ENCODE results near the gene DDAH1.

The DDAH1 gene

GRCh38 chr1:85407746-85408377 is 57.1 kb downstream of the DDAH1 start:
- Histone ChIP-seq H3K9me3 (ENCODE audit: severe bottlenecking) (no peaks in the 10 kb centered on the region), H3K27ac (no peak overlapping the region), H3K36me3 (no peaks in the 10 kb centered on the region), H3K27me3 (ENCODE audit: insufficient read depth, low read depth, severe bottlenecking) (no peaks in the 10 kb centered on the region), H3K4me3 (ENCODE audit: low read depth, low read length) (no peak overlapping the region)
- no peak for DNase-seq
- TF ChIP-seq CTCF (IDR thresholded peaks at IDR 0.05; ENCODE audit: low read depth, low read length): no peak

- Histone ChIP-seq H3K36me3 (no peaks in the 10 kb centered on the region), H3K9me3 (ENCODE audit: severe bottlenecking) (no peaks in the 10 kb centered on the region), H3K4me3 (ENCODE audit: low read depth, low read length) (no peak overlapping the region), H3K27ac (no peak overlapping the region), H3K27me3 (ENCODE audit: insufficient read depth, low read depth, severe bottlenecking) (no peaks in the 10 kb centered on the region)
- no peak for DNase-seq
- no peak for TF ChIP-seq CTCF (IDR thresholded peaks at IDR 0.05; ENCODE audit: low read depth, low read length)
Measured at GRCh38 chr1:85406887-85407533, 57.9 kb downstream of the DDAH1 start.

GRCh38 chr1:85406081-85406480 is 58.9 kb downstream of the DDAH1 start:
- no peak for TF ChIP-seq CTCF (IDR thresholded peaks at IDR 0.05; ENCODE audit: low read depth, low read length)
- Histone ChIP-seq H3K27ac (no peak overlapping the region), H3K4me3 (ENCODE audit: low read depth, low read length) (no peak overlapping the region), H3K27me3 (ENCODE audit: insufficient read depth, low read depth, severe bottlenecking) (no peaks in the 10 kb centered on the region), H3K36me3 (no peaks in the 10 kb centered on the region), H3K9me3 (ENCODE audit: severe bottlenecking) (no peaks in the 10 kb centered on the region)
- no peak for DNase-seq

- Histone ChIP-seq H3K27ac (no peak overlapping the region), H3K4me3 (ENCODE audit: low read depth, low read length) (no peak overlapping the region), H3K36me3 (no peaks in the 10 kb centered on the region), H3K9me3 (ENCODE audit: severe bottlenecking) (no peaks in the 10 kb centered on the region), H3K27me3 (ENCODE audit: insufficient read depth, low read depth, severe bottlenecking) (no peaks in the 10 kb centered on the region)
- no peak for DNase-seq
- TF ChIP-seq CTCF (IDR thresholded peaks at IDR 0.05; ENCODE audit: low read depth, low read length): no peak
Measured at GRCh38 chr1:85404408-85404807, 60.6 kb downstream of the DDAH1 start.

- no peak for DNase-seq
- no peaks in the 10 kb centered on the region for H3K27me3 ChIP-seq (ENCODE audit: insufficient read depth, low read depth, severe bottlenecking)
- TF ChIP-seq CTCF (IDR thresholded peaks at IDR 0.05; ENCODE audit: low read depth, low read length): no peak
- no peaks in the 10 kb centered on the region for H3K36me3 ChIP-seq
- no peak overlapping the region for H3K27ac ChIP-seq
- H3K4me3 ChIP-seq (ENCODE audit: low read depth, low read length): no peak overlapping the region
- H3K9me3 ChIP-seq (ENCODE audit: severe bottlenecking): no peaks in the 10 kb centered on the region
Measured at GRCh38 chr1:85398391-85399064, 66.4 kb downstream of the DDAH1 start.
